B cell (primary cell): ENCODE results near the gene ARHGEF3. TPM values are rescaled to one million over a fixed set of nuclear protein-coding genes. Genes with fewer than 3 reads are reported as not detected.

Source experiments
- ATAC-seq: fragments of 200-7000 bp; cut with Tn5 transposase; one replicate; pipeline ENCODE4 v1.10.0; 2021; ENCODE audit warnings: low read depth, mild to moderate bottlenecking, moderate number of reproducible peaks, moderate library complexity
- CTCF ChIA-PET: fragments of 350-600 bp; sonication (Branson Sonifier 250); formaldehyde crosslinking; loops from one replicate; lab custom pipeline; 2021; ENCODE audit warnings: antibody characterized with exemption, inconsistent platforms; lab: Charles Lee
- POLR2A ChIA-PET: fragments of 350-600 bp; sonication (Branson Sonifier 250); formaldehyde crosslinking; loops from one replicate; lab custom pipeline; 2021; ENCODE audit warnings: antibody characterized with exemption; lab: Charles Lee
- DNase-seq: peaks from one replicate; pipeline ENCODE4 v3.0.0; 2013
- H2AFZ ChIP-seq: 2 replicates; pipeline ENCODE4 v1.6.1; 2012; ENCODE audit warnings: mild to moderate bottlenecking, low read depth, low read length; ENCODE audit not compliant: insufficient read depth, poor library complexity, severe bottlenecking
- H3K27ac ChIP-seq, 2 donors: 1 replicate in 1 of 2; 2 replicates in 1 of 2; pipeline ENCODE4 v1.5.1; 2012 to 2013; ENCODE audit warnings: low read length in 2 of 2, mild to moderate bottlenecking in 2 of 2, moderate library complexity in 1 of 2
- H3K27me3 ChIP-seq, 4 experiments: fragments of 200-600 bp in 1 of 4; sonication (generic) in 1 of 4; replicated peaks in 1 of 4; 1 replicate in 2 of 4; 2 replicates in 2 of 4; pipeline versions ENCODE4 v1.6.1 to v1.7.0; 2013 to 2016; ENCODE audit warnings: low read length in 3 of 4, mild to moderate bottlenecking in 2 of 4, mixed read lengths in 1 of 4, moderate library complexity in 1 of 4; ENCODE audit not compliant: insufficient read depth in 4 of 4, control insufficient read depth in 3 of 4; ENCODE audit errors: control extremely low read depth in 1 of 4
- H3K36me3 ChIP-seq, 2 experiments: replicated peaks in 1 of 2; 1 replicate in 1 of 2; 2 replicates in 1 of 2; pipeline versions ENCODE4 v1.6.1 to v1.7.1; 2013; ENCODE audit warnings: low read length in 1 of 2; ENCODE audit not compliant: insufficient read depth in 2 of 2, control insufficient read depth in 1 of 2; ENCODE audit errors: control extremely low read depth in 1 of 2, extremely low read depth in 1 of 2
- H3K4me1 ChIP-seq, 2 donors: fragments of 200-600 bp in 1 of 2; sonication (generic) in 1 of 2; 1 replicate in 1 of 2; 2 replicates in 1 of 2; pipeline versions ENCODE4 v1.5.1 to v1.6.1; 2013 to 2017; ENCODE audit warnings: low read length in 2 of 2; ENCODE audit not compliant: control insufficient read depth in 2 of 2, insufficient read depth in 2 of 2
- H3K4me2 ChIP-seq: replicated peaks from 2 replicates; pipeline ENCODE3; 2012; ENCODE audit warnings: mild to moderate bottlenecking, low read depth, low read length; ENCODE audit not compliant: poor library complexity, severe bottlenecking
- H3K4me3 ChIP-seq, 5 experiments: fragments of 200-600 bp in 1 of 5; sonication (generic) in 1 of 5; 1 replicate in 3 of 5; 2 replicates in 2 of 5; pipeline versions ENCODE4 v1.5.1 to v1.7.0; 2011 to 2016; ENCODE audit warnings: low read length in 4 of 5, mild to moderate bottlenecking in 4 of 5, low read depth in 2 of 5, control low read depth in 1 of 5, moderate library complexity in 1 of 5; ENCODE audit not compliant: insufficient read depth in 1 of 5; ENCODE audit errors: control extremely low read depth in 1 of 5, extremely low read depth in 1 of 5
- H3K79me2 ChIP-seq: fragments of 200-600 bp; sonication (generic); one replicate; pipeline ENCODE4 v1.6.0; 2016; ENCODE audit warnings: low read length; ENCODE audit not compliant: control insufficient read depth, insufficient read depth
- H3K9ac ChIP-seq: fragments of 200-600 bp; sonication (generic); 2 replicates; pipeline ENCODE4 v1.6.1; 2017; ENCODE audit warnings: mild to moderate bottlenecking, low read length, moderate library complexity
- H3K9me3 ChIP-seq, 3 donors: one replicate each; pipeline versions ENCODE4 v1.6.1 to v1.7.1; 2013; ENCODE audit warnings: low read length in 2 of 3; ENCODE audit not compliant: control insufficient read depth in 2 of 3, insufficient read depth in 1 of 3; ENCODE audit errors: control extremely low read depth in 1 of 3
- H4K20me1 ChIP-seq: 2 replicates; pipeline ENCODE4 v1.6.0; 2012; ENCODE audit warnings: mild to moderate bottlenecking, low read length; ENCODE audit not compliant: insufficient read depth, control insufficient read depth, poor library complexity, severe bottlenecking
- H3K27ac Mint-ChIP-seq: one replicate; pipeline ENCODE4 v1.8.0; 2021; ENCODE audit warnings: mixed read lengths
- H3K27me3 Mint-ChIP-seq: one replicate; pipeline ENCODE4 v1.8.0; 2021; ENCODE audit warnings: mixed read lengths
- H3K4me1 Mint-ChIP-seq: one replicate; pipeline ENCODE4 v1.8.0; 2021; ENCODE audit warnings: mixed read lengths
- H3K4me3 Mint-ChIP-seq: one replicate; pipeline ENCODE4 v1.8.0; 2021; ENCODE audit warnings: mixed read lengths
- H3K9me3 Mint-ChIP-seq: one replicate; pipeline ENCODE4 v1.8.0; 2022; ENCODE audit warnings: mixed read lengths; ENCODE audit not compliant: insufficient read depth
- EZH2 ChIP-seq: IDR thresholded peaks from 2 replicates; pipeline ENCODE4 v1.6.1; 2012; ENCODE audit warnings: borderline replicate concordance, low read depth, mild to moderate bottlenecking, moderate library complexity, low read length; ENCODE audit not compliant: insufficient read depth, poor library complexity, severe bottlenecking
- WGBS: methylation state at CpG from one replicate; pipeline ENCODE4 v1.1.5; 2013; ENCODE audit warnings: missing lambda C conversion rate; ENCODE audit not compliant: insufficient coverage; 5-methylcytosine and 5-hydroxymethylcytosine counted together
- intact Hi-C: fragments of 100-400 bp; cut with micrococcal nuclease; formaldehyde crosslinking; loops from one replicate; pipeline ENCODE4 v1.10.0; 2022
- polyA plus RNA-seq: library from polyadenylated mRNA; depleted of rRNA; stranded (reverse); fragments of >200 nt; gene quantifications from 2 replicates; pipeline ENCODE4 v1.2.3, GENCODE V29; 2012
- total RNA-seq, 2 donors: library from RNA; stranded (reverse); fragments of 120-200 nt in 1 of 2; gene quantifications; 1 replicate in 1 of 2; 2 replicates in 1 of 2; pipeline versions ENCODE4 v1.2.3 to v1.2.4, GENCODE V29; 2013 to 2022
- TF ChIP-seq, protein P1 (sequence below): fragments of 200-600 bp; IDR thresholded peaks from one replicate; pipeline ENCODE4 v1.8.0; 2022; ENCODE audit warnings: antibody characterized with exemption, mild to moderate bottlenecking

ARHGEF3 gene
- total and polyA plus RNA-seq, 2 donors (not counting 1 experiment from before 2014, with no cell fraction given) = 30.8 to 33.5 TPM

DNA sequence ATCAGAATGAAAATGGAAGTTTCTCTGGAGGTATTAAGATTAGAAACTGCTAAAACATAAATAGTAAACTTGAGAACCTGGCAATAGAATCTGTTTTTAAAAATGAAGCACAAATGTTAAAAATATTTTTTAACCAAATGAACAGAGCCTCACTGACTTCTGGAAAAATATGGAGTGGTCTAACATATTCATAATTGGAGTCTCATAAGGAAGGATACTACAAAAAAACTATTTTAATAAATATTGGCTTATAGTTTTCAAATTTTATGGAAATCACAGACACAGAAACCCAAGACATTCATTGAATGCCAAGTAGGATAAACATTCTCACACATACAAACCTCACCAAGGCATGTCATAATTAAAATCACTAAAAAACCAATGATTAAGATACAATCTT, 95.1 kb downstream of the ARHGEF3 start:
- H3K4me2 ChIP-seq = no peak overlapping the region
- ChIA-PET CTCF (interaction anchor here (7.3 to 7.4 kb wide), 2 partner anchors 96 to 283 kb away, joined by 310 to 420 read pairs; partner anchors contain the start of gene ARHGEF3), POLR2A (no interaction called here)
- peaks cover 0 to 4% of the 10 kb centered on the region in 2 donors for H3K4me1 ChIP-seq
- no peaks in the 10 kb centered on the region for H4K20me1 ChIP-seq
- DNase-seq (no peak), ATAC-seq (no peak)
- H3K27ac ChIP-seq = no peak overlapping the region
- intact Hi-C loops = loop anchor here (5.0 kb wide), 1 partner anchor 46 kb away; no protein-coding TSS in a partner anchor
- Mint-ChIP-seq H3K9me3 (no peaks in the 10 kb centered on the region), H3K4me1 (peaks cover 3% of the 10 kb centered on the region), H3K27me3 (no peaks in the 10 kb centered on the region), H3K27ac (no peak overlapping the region), H3K4me3 (no peak overlapping the region)
- no peaks in the 10 kb centered on the region for H3K36me3 ChIP-seq
- H2AFZ ChIP-seq = no peak overlapping the region
- no peaks in the 10 kb centered on the region for H3K27me3 ChIP-seq
- TF ChIP-seq, protein P1, sequence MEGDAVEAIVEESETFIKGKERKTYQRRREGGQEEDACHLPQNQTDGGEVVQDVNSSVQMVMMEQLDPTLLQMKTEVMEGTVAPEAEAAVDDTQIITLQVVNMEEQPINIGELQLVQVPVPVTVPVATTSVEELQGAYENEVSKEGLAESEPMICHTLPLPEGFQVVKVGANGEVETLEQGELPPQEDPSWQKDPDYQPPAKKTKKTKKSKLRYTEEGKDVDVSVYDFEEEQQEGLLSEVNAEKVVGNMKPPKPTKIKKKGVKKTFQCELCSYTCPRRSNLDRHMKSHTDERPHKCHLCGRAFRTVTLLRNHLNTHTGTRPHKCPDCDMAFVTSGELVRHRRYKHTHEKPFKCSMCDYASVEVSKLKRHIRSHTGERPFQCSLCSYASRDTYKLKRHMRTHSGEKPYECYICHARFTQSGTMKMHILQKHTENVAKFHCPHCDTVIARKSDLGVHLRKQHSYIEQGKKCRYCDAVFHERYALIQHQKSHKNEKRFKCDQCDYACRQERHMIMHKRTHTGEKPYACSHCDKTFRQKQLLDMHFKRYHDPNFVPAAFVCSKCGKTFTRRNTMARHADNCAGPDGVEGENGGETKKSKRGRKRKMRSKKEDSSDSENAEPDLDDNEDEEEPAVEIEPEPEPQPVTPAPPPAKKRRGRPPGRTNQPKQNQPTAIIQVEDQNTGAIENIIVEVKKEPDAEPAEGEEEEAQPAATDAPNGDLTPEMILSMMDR = no peak
- no peak for TF ChIP-seq EZH2
- H3K79me2 ChIP-seq = no peaks in the 10 kb centered on the region
- no peak overlapping the region for H3K9ac ChIP-seq
- H3K4me3 ChIP-seq = no peak overlapping the region
- no peaks in the 10 kb centered on the region for H3K9me3 ChIP-seq

DNA sequence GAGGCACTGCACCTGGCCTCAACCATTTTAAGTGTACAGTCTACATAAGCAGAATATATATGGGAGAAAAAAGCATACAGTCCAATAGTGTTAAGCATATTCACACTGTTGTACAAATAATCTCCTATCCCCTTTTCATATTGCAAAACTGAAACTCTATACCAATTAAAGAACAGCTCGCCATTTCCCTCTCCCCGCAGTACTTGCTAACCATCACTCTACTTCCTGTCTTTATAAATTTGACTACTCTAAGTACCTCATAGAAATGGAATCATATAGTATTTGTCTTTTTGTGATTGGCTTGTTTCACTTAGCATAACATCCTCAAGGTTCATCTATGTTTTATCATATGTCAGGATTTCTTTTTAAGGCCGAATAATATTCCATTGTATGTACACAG, 97.0 kb downstream of the ARHGEF3 start:
- H3K4me3 Mint-ChIP-seq = no peak overlapping the region
- ChIA-PET POLR2A (interaction anchor here (2.8 kb wide), 1 partner anchor 96 kb away, joined by 21 read pairs; the partner anchor contains the start of gene ARHGEF3), CTCF (interaction anchor here (0.6 to 7.4 kb wide), 14 partner anchors 20 to 524 kb away, joined by 3 to 420 read pairs (median 3); partner anchors contain the start of gene ARHGEF3)
- no peak overlapping the region for H3K9ac ChIP-seq
- H3K27me3 Mint-ChIP-seq = no peaks in the 10 kb centered on the region
- no peak for DNase-seq
- H2AFZ ChIP-seq = peak overlapping the region; percentile 43
- no peak overlapping the region for H3K4me3 ChIP-seq
- TF ChIP-seq, protein P1 = no peak
- no peak for TF ChIP-seq EZH2
- H3K79me2 ChIP-seq = no peaks in the 10 kb centered on the region
- intact Hi-C loops = loop anchor here (5.0 kb wide), 2 partner anchors 48 to 213 kb away; no protein-coding TSS in a partner anchor
- ATAC-seq = no peak
- H3K9me3 Mint-ChIP-seq = no peaks in the 10 kb centered on the region
- H3K36me3 ChIP-seq = no peaks in the 10 kb centered on the region
- H3K27ac ChIP-seq = no peak overlapping the region
- H3K4me1 ChIP-seq = peaks cover 0 to 4% of the 10 kb centered on the region in 2 donors
- no peaks in the 10 kb centered on the region for H4K20me1 ChIP-seq
- peaks cover 3% of the 10 kb centered on the region for H3K4me1 Mint-ChIP-seq
- no peaks in the 10 kb centered on the region for H3K27me3 ChIP-seq
- no peak overlapping the region for H3K27ac Mint-ChIP-seq
- no peak overlapping the region for H3K4me2 ChIP-seq
- no CpG with 5 or more reads among the region's 3 CpGs for WGBS
- H3K9me3 ChIP-seq = no peaks in the 10 kb centered on the region
